ENCODE measurements around the gene AEBP2.
"Not testable (repeated sequence)": the region's sequence is repeated elsewhere in the genome, so short reads cannot be mapped to it uniquely, and the experiment has no call there.

Gene AEBP2

DNA sequence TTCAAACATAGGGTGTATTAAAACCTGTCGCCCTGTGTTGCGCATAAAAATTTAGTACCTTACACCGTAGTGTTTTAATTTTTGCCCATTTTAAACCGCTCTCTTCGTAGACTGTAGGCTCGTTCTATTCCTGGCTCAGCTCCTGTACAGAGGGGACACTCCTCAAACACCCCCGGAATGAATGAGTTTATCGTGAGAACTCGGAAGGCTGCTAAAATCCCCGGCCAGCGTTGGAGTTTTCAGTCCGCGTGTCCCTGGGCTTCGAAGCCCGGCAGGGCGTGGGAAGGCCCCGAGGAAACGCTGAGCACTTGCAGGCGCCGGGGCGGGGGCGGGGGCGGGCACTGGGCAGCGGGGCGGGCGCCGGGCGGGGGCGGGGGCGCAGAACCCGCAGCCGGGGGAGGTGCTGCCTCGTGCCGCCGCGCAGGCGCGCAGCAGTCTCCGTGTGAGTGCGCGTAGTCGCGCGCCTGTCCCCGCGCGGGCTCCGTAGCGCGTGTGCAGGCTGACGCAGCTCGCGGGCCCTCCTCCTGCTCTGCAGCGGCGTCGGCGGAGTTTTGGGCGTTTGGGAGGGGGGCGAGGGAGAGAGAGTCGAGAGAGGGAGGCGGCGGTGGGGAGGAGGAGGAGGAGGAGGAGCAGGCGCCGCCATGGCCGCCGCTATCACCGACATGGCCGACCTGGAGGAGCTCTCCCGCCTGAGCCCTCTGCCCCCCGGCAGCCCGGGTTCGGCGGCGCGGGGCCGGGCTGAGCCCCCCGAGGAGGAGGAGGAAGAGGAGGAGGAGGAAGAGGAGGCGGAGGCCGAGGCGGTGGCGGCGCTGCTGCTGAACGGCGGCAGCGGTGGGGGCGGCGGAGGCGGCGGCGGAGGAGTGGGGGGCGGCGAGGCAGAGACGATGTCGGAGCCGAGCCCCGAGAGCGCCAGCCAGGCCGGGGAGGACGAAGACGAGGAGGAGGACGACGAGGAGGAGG lies at the start of gene AEBP2:
Gene AEBP2 (plus strand): TSS at position 434 of the 960 bp plus-strand sequence. CDS start 208 bp downstream, at position 642.
- peak; percentile 84 for DNase-seq (ENCODE audit: low read depth, low spot score)

- DNase-seq (ENCODE audit: low read depth, low spot score) = no peak
These were observed 49.2 kb upstream of the AEBP2 start for GRCh38 chr12:19390051-19390598.

DNA sequence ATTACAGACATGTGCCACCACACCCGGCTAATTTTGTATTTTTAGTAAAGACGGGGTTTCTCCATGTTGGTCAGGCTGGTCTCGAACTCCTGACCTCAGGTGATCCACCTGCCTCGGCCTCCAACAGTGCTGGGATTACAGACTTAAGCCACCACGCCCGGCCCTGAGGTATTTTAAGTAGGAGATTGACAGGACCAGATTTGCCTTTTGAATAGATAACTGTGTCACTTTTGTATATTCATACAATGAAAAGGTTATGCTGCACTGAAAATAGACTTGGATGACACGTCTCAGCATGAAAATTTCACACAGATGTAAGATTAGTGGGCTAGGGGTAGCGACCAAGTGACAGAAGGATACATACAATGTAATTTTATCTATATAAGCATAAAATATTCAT lies 46.6 kb upstream of the AEBP2 start:
- DNase-seq (ENCODE audit: low read depth, low spot score) = not testable (repeated sequence)

- DNase-seq (ENCODE audit: low read depth, low spot score) = no peak
These were observed 44.9 kb upstream of the AEBP2 start for GRCh38 chr12:19394385-19394784.

DNA sequence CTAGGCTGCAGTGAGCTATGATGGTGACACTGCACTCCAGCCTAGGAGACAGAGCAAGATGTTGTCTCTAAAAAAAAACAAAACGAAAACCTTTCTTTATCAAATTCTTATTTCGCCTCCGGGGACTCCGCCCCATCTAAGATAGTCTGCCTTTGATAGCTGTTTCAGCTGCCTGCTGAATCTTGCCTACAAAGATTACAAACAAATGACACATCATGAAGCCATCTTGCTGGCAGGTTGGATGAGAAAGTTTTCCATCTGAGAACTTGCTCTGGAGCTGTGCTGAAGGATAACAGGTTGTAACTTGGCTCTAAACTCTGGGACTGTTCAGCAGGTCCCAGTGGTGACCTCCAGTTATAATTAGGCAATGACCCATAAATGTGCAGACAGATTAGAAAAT lies 41.8 kb upstream of the AEBP2 start:
- DNase-seq (ENCODE audit: low read depth, low spot score) = no peak

GRCh38 chr12:19398376-19399363 lies 40.6 kb upstream of the AEBP2 start:
- DNase-seq (ENCODE audit: low read depth, low spot score) = no peak

DNA sequence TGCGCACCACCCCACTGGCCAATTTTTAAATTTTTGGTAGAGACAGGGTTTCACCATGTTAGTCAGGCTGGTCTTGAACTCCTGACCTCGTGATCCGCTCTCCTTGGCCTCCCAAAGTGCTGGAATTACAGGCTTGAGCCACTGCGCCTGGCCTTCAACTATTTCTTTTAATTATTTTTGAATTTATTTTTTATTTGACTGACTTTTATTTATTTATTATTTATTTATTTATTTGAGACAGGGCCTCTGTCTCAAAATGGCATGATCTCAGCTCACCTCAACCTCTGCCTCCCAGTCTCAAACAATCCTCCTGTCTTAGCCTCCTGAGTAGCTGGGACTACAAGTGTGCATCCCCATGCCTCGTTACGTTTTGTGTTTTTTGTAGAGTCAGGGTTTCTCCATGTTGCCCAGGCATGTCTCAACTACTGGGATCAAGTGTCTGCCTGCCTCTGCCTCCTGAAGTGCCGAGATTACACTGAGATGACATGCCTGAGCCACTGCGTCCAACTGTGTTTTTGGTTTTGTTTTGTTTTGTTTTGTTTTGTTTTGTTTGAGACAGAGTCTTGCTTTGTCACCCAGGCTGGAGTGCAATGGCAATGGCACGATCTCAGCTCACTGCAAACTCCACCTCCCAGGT lies 38.5 kb upstream of the AEBP2 start:
- DNase-seq (ENCODE audit: low read depth, low spot score) = not testable (repeated sequence)

DNA sequence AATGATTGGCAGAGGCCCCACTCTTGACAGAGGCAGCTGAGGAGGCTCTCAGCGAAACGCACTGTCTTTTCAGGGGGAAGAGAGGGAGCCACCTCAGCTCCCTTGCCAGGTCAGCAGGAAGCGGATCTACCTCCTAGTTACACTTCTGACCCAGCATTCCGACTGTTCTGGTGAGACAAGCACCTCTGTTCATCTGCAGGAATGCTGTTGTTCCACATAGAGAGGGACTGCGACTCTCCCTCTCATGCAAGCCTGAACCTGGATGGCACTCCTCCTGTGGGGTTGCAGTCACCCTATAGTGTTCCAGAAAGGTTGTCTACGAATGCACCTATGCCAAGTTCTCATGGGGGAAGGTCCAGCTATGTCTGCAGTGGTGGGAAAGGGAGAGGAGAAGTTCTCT lies 37.1 kb upstream of the AEBP2 start:
- no peak for DNase-seq (ENCODE audit: low read depth, low spot score)

GRCh38 chr12:19402743-19403431 lies 36.4 kb upstream of the AEBP2 start:
- DNase-seq (ENCODE audit: low read depth, low spot score) = no peak

DNA sequence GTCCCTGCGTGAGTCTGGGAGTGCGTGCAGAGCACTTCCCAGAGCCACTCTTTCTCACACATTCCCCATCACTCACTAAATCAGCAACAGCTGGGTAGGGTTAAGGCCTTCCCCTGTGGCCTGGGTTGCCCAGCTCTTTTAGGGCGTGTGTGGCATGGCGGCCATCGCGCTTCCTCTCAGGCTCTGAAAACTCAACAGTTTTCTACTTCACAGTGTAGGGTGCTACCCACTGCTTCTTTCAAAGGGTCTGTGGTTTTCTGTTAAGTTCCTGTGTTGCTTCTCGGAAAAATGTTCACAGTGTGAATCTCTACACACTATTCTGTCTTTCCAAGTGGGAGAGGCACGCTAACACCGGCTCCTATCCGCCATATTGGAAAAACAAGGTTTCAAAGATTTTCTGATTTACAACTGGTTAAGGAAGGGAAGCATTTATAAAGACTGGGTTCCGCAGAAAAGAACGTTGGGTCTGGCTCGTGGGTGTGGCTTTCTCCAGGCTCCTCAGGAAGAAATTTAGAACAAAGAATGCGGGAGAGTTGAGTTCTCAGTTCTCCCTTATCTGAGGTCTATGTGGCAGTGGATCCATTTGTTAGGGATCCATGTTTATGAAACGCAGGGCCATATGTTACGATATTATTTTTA lies 34.9 kb upstream of the AEBP2 start:
- no peak for DNase-seq (ENCODE audit: low read depth, low spot score)

GRCh38 chr12:19409376-19409775 lies 29.9 kb upstream of the AEBP2 start:
- no peak for DNase-seq (ENCODE audit: low read depth, low spot score)

DNA sequence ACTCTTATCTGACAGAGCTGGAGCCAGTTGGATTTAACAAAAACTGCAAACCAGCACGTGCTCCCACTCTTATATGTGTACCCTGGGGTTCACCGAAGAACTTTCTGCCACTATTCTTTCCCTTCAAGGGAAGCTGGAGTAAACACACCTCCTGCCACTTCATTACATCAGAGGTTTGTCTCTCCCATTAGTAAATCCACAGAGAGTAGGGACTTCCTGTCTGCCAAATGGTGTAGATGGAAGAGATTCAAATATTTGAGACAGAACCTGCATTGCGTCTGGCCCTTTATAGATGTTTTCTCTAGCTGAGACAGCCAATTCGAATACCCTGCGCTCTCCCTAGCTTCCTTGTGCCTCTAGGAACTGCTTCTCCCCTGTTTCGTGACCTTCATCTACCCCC lies 29.1 kb upstream of the AEBP2 start:
- DNase-seq (ENCODE audit: low read depth, low spot score) = no peak

DNA sequence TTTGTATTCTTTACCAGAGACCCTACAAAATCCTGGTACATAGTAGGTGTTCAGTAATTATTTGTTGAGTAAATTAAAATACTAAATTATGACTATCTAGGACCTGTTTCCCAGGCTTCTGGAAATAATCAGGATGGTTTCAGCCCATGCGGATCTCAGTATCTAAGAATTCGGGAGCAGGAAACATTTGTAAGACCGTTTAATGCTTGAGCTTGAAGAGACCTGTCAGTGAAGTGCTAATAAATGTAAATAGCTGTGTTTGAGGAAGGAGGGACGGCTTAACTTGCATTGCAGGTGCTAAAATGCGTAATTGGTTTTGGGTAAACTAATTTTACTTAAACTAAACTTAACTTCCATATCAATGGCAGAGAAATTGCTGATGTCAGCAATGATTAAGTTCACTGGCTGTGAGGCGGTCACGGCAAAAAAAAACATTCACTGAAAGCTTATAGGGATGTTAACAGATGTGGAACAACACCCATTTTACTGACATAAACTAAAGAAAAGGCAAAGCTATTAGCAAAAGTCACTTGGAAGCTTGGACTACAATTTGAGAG lies 28.6 kb upstream of the AEBP2 start:
- DNase-seq (ENCODE audit: low read depth, low spot score) = no peak

- no peak for DNase-seq (ENCODE audit: low read depth, low spot score)
These were observed 27.8 kb upstream of the AEBP2 start for GRCh38 chr12:19411234-19412204.

DNA sequence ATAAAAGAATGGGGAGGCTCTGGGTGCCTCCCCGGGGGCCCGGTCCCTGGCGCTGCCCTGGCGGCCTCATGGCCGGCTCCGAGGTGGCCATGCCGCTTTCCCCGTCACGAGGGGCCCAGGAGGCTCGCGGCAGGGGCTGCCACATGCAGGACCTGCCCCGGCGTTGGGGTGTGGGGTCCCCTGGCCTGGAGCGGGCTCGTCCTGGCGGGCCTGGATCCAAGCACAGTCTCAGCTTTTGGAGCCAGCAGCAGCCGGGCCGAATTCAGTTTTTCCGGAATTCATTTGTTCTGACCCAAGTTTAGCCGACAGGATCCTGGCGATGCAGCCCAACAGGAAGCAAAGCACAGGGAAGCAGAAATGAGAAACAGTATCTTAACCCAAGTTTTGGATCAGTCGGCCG lies 26.4 kb upstream of the AEBP2 start:
- DNase-seq (ENCODE audit: low read depth, low spot score) = no peak

DNA sequence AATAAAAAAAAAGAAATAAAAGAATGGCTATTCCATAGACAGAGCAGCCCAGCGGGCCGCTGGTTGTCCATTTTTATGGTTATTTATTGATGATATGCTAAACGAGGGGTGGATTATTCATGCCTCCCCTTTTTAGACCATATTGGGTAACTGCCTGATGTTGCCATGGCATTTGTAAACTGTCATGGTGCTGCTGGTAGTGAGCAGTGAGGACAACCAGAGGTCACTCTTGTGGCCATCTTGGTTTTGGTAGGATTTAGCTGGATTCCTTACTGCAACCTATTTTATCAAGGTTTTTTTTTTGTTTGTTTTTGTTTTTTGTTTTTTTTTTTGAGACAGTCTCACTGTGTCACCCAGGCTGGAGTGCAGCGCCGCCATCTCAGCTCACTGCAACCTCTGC lies 25.7 kb upstream of the AEBP2 start:
- DNase-seq (ENCODE audit: low read depth, low spot score) = not testable (repeated sequence)

DNA sequence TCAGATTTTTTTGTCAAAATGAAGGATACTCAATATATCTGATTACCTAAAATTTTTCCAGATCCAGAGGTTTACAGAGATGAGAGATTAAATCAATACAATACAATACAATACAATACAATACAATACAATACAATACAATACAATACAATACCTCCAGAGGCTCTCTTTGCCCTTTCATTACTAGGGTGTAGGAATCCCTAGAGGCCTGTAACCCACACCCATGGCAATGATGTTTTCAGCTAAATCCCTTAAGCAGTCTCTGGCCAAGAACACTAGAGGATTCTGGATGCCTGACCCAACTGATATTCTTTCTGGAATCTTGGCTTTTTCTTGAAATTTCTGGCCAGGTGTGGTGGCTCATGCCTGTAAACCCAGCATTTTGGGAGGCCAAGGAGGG lies 23.7 kb upstream of the AEBP2 start:
- no peak for DNase-seq (ENCODE audit: low read depth, low spot score)

DNA sequence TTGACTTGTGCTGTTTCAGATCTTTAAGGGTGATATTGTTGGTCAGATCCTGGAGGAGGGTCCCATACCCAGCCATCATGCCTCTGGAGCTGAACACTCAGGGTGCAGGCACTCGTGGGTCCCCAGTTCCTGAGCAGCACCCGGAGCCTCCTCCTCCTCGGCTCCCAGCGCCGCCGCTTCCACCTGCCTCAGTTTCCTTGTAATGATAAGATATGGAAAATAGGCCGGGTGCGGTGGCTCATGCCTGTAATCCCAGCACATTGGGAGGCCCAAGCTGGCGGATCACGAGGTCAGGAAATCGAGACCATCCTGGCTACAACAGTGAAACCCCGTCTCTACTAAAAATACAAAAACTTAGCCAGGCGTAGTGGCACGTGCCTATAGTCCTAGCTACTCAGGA lies 20.2 kb upstream of the AEBP2 start:
- DNase-seq (ENCODE audit: low read depth, low spot score) = no peak
